BE2C (cell line): ENCODE results near the gene MCU.

ENCODE experiments used
- DNase-seq: peaks from one replicate; pipeline ENCODE4 v3.0.0-alpha.2; 2020
- H3K27me3 ChIP-seq: fragments of 250-450 bp; sonication (Bioruptor Pico); 2 replicates; pipeline ENCODE4 v1.5.1; 2020; ENCODE audit warnings: mild to moderate bottlenecking
- H3K36me3 ChIP-seq: fragments of 250-450 bp; sonication (Bioruptor Pico); 2 replicates; pipeline ENCODE4 v1.5.1; 2020; ENCODE audit warnings: mild to moderate bottlenecking
- H3K4me1 ChIP-seq: fragments of 250-450 bp; sonication (Bioruptor Pico); 2 replicates; pipeline ENCODE4 v1.5.1; 2020
- H3K4me3 ChIP-seq: 2 replicates; pipeline ENCODE4 v1.5.1; 2011; ENCODE audit warnings: low read depth, low read length
- H3K9me3 ChIP-seq: fragments of 250-450 bp; sonication (Bioruptor Pico); 2 replicates; pipeline ENCODE4 v1.5.1; 2020
- TF ChIP-seq, protein P1 (sequence below): IDR thresholded peaks from 2 replicates; pipeline ENCODE4 v1.5.1; 2012; ENCODE audit warnings: mild to moderate bottlenecking, low read depth, low read length

Gene MCU

DNA sequence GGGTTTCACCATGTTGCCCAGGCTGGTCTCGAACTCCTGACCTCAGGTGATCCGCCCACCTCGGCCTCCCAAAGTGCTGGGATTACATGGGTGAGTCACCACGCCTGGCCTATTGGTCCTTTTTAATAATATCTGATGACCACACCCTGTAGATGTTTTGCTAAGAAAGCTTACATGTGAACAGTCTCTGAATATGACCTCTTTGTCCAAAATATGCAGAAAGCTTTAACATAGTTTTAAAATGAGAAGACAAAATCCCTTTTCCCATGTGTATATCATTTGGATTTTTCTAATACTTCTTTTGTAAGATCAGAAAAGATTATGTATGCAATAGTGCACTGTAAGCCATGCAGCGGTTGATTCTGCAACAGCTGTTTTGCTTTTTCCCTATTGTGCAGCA, 38.5 kb downstream of the MCU start:
- TF ChIP-seq, protein P1, sequence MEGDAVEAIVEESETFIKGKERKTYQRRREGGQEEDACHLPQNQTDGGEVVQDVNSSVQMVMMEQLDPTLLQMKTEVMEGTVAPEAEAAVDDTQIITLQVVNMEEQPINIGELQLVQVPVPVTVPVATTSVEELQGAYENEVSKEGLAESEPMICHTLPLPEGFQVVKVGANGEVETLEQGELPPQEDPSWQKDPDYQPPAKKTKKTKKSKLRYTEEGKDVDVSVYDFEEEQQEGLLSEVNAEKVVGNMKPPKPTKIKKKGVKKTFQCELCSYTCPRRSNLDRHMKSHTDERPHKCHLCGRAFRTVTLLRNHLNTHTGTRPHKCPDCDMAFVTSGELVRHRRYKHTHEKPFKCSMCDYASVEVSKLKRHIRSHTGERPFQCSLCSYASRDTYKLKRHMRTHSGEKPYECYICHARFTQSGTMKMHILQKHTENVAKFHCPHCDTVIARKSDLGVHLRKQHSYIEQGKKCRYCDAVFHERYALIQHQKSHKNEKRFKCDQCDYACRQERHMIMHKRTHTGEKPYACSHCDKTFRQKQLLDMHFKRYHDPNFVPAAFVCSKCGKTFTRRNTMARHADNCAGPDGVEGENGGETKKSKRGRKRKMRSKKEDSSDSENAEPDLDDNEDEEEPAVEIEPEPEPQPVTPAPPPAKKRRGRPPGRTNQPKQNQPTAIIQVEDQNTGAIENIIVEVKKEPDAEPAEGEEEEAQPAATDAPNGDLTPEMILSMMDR, result no peak
- H3K9me3 ChIP-seq, result no peaks in the 10 kb centered on the region
- DNase-seq, result no peak
- H3K27me3 ChIP-seq, result no peaks in the 10 kb centered on the region
- no peaks in the 10 kb centered on the region for H3K4me1 ChIP-seq
- no peak overlapping the region for H3K4me3 ChIP-seq
- H3K36me3 ChIP-seq, result no peaks in the 10 kb centered on the region

DNA sequence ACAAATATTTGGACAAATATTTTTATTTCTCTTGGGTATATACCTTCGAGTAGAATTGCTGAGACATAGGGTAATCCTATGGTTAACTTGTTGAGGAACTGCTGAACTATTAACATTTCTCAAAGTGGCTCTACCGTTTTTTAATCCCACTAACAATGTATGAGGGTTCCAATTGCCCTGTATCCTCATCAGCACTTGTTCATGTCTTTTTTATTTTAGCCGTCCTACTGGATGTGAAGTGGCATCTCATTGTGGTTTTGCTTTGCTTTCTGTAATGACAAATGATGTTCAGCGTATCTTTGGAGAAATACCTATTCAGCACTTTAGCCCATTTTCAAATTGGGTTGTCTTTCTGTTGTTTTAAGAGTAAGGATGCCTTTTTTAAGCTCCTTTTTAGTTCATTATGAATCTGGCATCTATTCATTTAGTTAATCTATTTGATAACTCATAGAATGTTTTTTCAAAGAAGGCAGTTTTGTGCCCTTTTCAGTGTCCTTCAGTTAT, 40.0 kb downstream of the MCU start:
- Histone ChIP-seq H3K36me3 (no peaks in the 10 kb centered on the region), H3K27me3 (no peaks in the 10 kb centered on the region)
- TF ChIP-seq, protein P1, result no peak

DNA sequence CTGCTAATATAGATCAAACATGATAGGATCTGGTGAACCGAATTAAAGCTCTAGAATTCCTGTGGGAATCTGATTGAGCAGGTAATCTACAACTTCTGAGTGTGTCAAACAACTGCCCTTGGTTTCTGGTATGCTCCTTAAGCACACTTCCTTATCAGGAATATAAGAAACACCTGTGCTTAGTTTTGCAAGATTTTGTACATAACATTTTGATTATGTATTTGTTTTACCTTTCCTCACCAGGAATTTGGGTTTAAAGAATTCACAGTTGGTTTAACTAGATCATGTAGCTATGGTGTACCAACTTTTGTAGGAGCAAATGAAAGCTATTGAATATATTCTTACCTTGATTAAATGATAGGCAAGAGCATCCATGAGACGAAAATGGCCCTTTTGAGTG, 40.6 kb downstream of the MCU start:
- TF ChIP-seq, protein P1, result no peak
- DNase-seq, result no peak
- Histone ChIP-seq H3K27me3 (no peaks in the 10 kb centered on the region), H3K9me3 (no peaks in the 10 kb centered on the region), H3K36me3 (no peaks in the 10 kb centered on the region), H3K4me3 (no peak overlapping the region), H3K4me1 (no peaks in the 10 kb centered on the region)

More for the DNA sequence above, 40.0 kb downstream of the MCU start:
- no peak for DNase-seq
- H3K4me3 ChIP-seq, result no peak overlapping the region
- H3K9me3 ChIP-seq, result no peaks in the 10 kb centered on the region
- H3K4me1 ChIP-seq, result no peaks in the 10 kb centered on the region

DNA sequence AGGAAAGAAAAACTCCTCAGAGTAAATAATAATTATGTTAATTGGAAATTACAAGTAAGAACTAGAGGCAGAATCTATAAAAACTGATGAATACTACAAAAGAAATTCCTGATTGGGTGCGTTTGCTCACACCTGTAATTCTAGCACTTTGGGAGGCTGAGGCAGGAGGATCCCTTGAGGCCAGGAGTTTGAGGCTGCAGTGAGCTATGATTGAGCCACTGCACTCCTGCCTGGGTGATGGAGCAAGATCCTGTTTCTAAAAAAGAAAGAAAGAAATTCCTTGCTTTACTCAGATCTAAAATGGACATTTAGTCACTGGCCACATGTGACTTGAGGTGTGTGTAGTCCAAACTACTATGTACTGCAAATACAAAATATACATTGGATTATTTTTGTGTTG, 42.0 kb downstream of the MCU start:
- Histone ChIP-seq H3K4me1 (no peaks in the 10 kb centered on the region), H3K9me3 (no peaks in the 10 kb centered on the region), H3K4me3 (no peak overlapping the region), H3K27me3 (no peaks in the 10 kb centered on the region), H3K36me3 (no peaks in the 10 kb centered on the region)
- DNase-seq, result no peak
- TF ChIP-seq, protein P1, result no peak

DNA sequence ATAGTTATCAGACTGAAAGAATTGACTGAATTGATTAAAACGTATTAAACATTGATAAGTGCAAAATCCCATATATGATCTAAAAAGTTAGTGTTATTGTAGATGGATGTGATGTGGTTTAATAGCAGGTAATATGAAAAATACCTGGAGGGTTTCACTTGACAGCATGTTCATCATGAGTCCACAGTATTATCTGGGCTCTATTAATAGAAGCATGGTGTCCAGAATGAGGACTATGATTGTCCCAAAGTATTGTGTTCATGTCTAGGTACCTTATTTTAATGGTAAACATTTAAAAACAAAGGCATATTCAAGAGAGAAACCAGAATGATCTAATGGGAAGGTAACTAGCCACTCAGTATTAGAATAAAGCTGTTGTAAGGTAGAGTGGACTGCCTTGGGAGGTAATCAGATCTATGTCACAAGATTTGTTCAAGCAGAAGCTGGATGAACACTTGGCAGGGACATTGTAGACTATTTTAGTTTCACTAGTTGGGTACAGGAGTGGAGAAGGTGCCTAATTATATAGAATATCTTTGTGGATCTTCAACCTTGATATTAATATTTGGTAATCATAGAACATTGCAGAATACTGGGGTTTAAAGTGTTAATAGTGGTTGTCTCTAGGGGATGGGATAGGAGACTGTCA, 43.5 kb downstream of the MCU start:
- Histone ChIP-seq H3K36me3 (no peaks in the 10 kb centered on the region), H3K4me3 (no peak overlapping the region), H3K27me3 (no peaks in the 10 kb centered on the region), H3K4me1 (no peaks in the 10 kb centered on the region), H3K9me3 (no peaks in the 10 kb centered on the region)
- no peak for DNase-seq
- TF ChIP-seq, protein P1, result no peak

DNA sequence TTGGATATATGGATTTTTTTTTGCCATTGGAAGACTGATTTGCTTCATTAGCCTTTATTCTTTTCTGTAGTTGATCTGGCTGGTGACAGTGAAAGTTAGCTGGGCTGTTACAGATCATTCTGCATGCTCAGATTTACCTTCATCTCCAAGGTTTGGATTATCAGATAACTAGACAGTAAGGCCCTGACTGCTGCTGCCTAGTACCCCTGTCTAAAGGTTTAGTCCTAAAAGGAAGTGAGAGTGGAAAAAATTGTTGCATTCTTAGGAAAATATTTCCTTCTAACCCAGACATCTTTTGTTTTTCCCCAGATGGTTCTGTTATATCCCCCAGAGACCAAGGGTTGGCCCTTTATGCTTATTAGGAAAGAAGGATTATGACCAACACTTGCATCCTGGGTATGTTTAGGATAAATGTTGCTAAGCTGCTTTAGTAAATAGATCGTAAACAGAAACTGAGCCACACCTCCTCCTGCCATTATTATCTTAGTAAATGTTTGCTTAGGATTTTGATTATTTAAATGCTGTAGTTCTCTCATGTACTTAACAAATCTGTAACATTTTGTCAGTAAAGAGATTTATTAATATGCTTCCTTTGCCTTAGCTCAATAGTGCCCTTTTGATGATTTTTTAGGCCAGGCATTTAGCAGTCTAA, 44.4 kb downstream of the MCU start:
- H3K9me3 ChIP-seq, result no peaks in the 10 kb centered on the region
- no peaks in the 10 kb centered on the region for H3K27me3 ChIP-seq
- H3K4me1 ChIP-seq, result no peaks in the 10 kb centered on the region
- TF ChIP-seq, protein P1, result no peak
- H3K36me3 ChIP-seq, result no peaks in the 10 kb centered on the region
- H3K4me3 ChIP-seq, result no peak overlapping the region
- DNase-seq, result no peak
